Nephron (organoid): ENCODE data around the gene CDKAL1.
A peak's percentile ranks its signal among the peaks of the same experiment; 100 is the strongest.
"Not testable (repeated sequence)": the region's sequence is repeated elsewhere in the genome, so short reads cannot be mapped to it uniquely, and the experiment has no call there.

Source experiments
- H3K27ac Mint-ChIP-seq, 3 experiments: 2 replicates each; pipeline ENCODE4 v1.8.0; 2020; ENCODE audit warnings: mixed read lengths in 3 of 3, mild to moderate bottlenecking in 2 of 3, moderate library complexity in 1 of 3
- H3K27me3 Mint-ChIP-seq: 2 replicates; pipeline ENCODE4 v1.8.0; 2021; ENCODE audit warnings: low read depth, mild to moderate bottlenecking, moderate library complexity, mixed read lengths
- H3K36me3 Mint-ChIP-seq: 2 replicates; pipeline ENCODE4 v1.8.0; 2020; ENCODE audit warnings: low read depth, mixed read lengths
- H3K4me1 Mint-ChIP-seq: 2 replicates; pipeline ENCODE4 v1.8.0; 2020; ENCODE audit warnings: mixed read lengths
- H3K4me3 Mint-ChIP-seq, 3 experiments: 2 replicates each; pipeline ENCODE4 v1.8.0; 2020; ENCODE audit warnings: mild to moderate bottlenecking in 3 of 3, mixed read lengths in 3 of 3, moderate library complexity in 2 of 3
- H3K9me3 Mint-ChIP-seq: 2 replicates; pipeline ENCODE4 v1.8.0; 2020; ENCODE audit warnings: mixed read lengths
- CTCF ChIP-seq, 3 experiments: fragments of 200-600 bp; sonication (generic); IDR thresholded peaks; one replicate each; pipeline ENCODE4 v1.5.0; 2021; ENCODE audit warnings: antibody characterized with exemption in 3 of 3; ENCODE audit not compliant: unreplicated experiment in 3 of 3

CDKAL1 gene

GRCh38 chr6:20715135-20715806, 181.0 kb downstream of the CDKAL1 start:
- Mint-ChIP-seq H3K9me3 (no peaks in the 10 kb centered on the region), H3K27me3 (no peaks in the 10 kb centered on the region), H3K4me1 (no peaks in the 10 kb centered on the region), H3K4me3 (no peak overlapping the region), H3K36me3 (no peaks in the 10 kb centered on the region), H3K27ac (no peak overlapping the region)
- TF ChIP-seq CTCF (IDR thresholded peaks at IDR 0.05; ENCODE audit: unreplicated experiment in 3 of 3): no peak

GRCh38 chr6:20716865-20717264, 182.6 kb downstream of the CDKAL1 start:
- H3K36me3 Mint-ChIP-seq: no peaks in the 10 kb centered on the region
- no peaks in the 10 kb centered on the region for H3K9me3 Mint-ChIP-seq
- no peak overlapping the region for H3K27ac Mint-ChIP-seq
- no peak overlapping the region for H3K4me3 Mint-ChIP-seq
- no peaks in the 10 kb centered on the region for H3K4me1 Mint-ChIP-seq
- H3K27me3 Mint-ChIP-seq: no peaks in the 10 kb centered on the region
- no peak for TF ChIP-seq CTCF (IDR thresholded peaks at IDR 0.05; ENCODE audit: unreplicated experiment in 3 of 3)

GRCh38 chr6:20717743-20718142, 183.5 kb downstream of the CDKAL1 start:
- no peak overlapping the region for H3K4me3 Mint-ChIP-seq
- TF ChIP-seq CTCF (IDR thresholded peaks at IDR 0.05; ENCODE audit: unreplicated experiment in 3 of 3): no peak
- no peak overlapping the region for H3K27ac Mint-ChIP-seq
- H3K36me3 Mint-ChIP-seq: no peaks in the 10 kb centered on the region
- H3K9me3 Mint-ChIP-seq: no peaks in the 10 kb centered on the region
- no peaks in the 10 kb centered on the region for H3K27me3 Mint-ChIP-seq
- no peaks in the 10 kb centered on the region for H3K4me1 Mint-ChIP-seq

GRCh38 chr6:20718705-20719653, 184.7 kb downstream of the CDKAL1 start:
- Mint-ChIP-seq H3K4me3 (no peak overlapping the region), H3K36me3 (peaks cover 4% of the 10 kb centered on the region), H3K4me1 (no peaks in the 10 kb centered on the region), H3K9me3 (no peaks in the 10 kb centered on the region), H3K27me3 (no peaks in the 10 kb centered on the region), H3K27ac (peak overlapping the region in 1 of 3 experiments; percentile 47)
- no peak for TF ChIP-seq CTCF (IDR thresholded peaks at IDR 0.05; ENCODE audit: unreplicated experiment in 3 of 3)

- Mint-ChIP-seq H3K27me3 (no peaks in the 10 kb centered on the region), H3K4me3 (no peak overlapping the region), H3K27ac (no peak overlapping the region), H3K4me1 (no peaks in the 10 kb centered on the region), H3K36me3 (peaks cover 4% of the 10 kb centered on the region), H3K9me3 (no peaks in the 10 kb centered on the region)
- no peak for TF ChIP-seq CTCF (IDR thresholded peaks at IDR 0.05; ENCODE audit: unreplicated experiment in 3 of 3)
Observed at GRCh38 chr6:20719980-20720379, 185.7 kb downstream of the CDKAL1 start.

GRCh38 chr6:20721121-20721520, 186.9 kb downstream of the CDKAL1 start:
- not testable (repeated sequence) for H3K4me1 Mint-ChIP-seq, H3K9me3 Mint-ChIP-seq

More at GRCh38 chr6:20721121-20721520, 186.9 kb downstream of the CDKAL1 start:
- H3K27ac Mint-ChIP-seq, H3K4me3 Mint-ChIP-seq, H3K27me3 Mint-ChIP-seq, H3K36me3 Mint-ChIP-seq: not testable (repeated sequence)
